K562 (cell line): ENCODE results near the gene DOCK8. TPM values are rescaled to one million over a fixed set of nuclear protein-coding genes. Genes with fewer than 3 reads are reported as not detected.

Source experiments
- ATAC-seq: fragments of 200-7000 bp; cut with Tn5 transposase; 3 replicates; pipeline ENCODE4 v1.9.1; 2020; ENCODE audit warnings: moderate library complexity
- BruUV-seq: library from RNA; stranded (reverse); fragments of 400-500 nt; replicated peaks from 2 replicates; lab custom pipeline; 2021; lab: Mats Ljungman, UMichigan
- CTCF ChIA-PET: fragments of 300-600 bp; formaldehyde crosslinking; extraction: SDS; loops from one replicate; lab custom pipeline; 2021; ENCODE audit warnings: low intra/inter-chr PET ratio; lab: Yijun Ruan, JAX
- POLR2A ChIA-PET: fragments of 300-600, 350-650 bp; sonication (Branson Sonifier 250); formaldehyde crosslinking; extraction: SDS; loops from one replicate; lab custom pipeline; 2021; ENCODE audit warnings: antibody characterized with exemption, inconsistent platforms; lab: Yijun Ruan, JAX
- DNase-seq, 4 experiments: peaks; one replicate each; pipeline versions ENCODE4 v3.0.0 to v3.0.0-alpha.2; 2011 to 2018; ENCODE audit warnings: low spot score in 3 of 4, mixed read lengths in 3 of 4; ENCODE audit errors: extremely low read depth in 1 of 4
- FAIRE-seq: peaks from 2 replicates; lab custom pipeline; 2011; peaks lifted over from hg19 to GRCh38; lab: Jason Lieb, UNC
- H2AFZ ChIP-seq: 2 replicates; pipeline ENCODE4 v1.6.0; 2011; ENCODE audit warnings: low read depth, low read length, control low read depth, inconsistent platforms
- H3K27ac ChIP-seq: fragments of 200-600 bp; 3 replicates; pipeline ENCODE4 v1.8.0; 2011; ENCODE audit warnings: low read depth, mild to moderate bottlenecking, control low read depth, inconsistent platforms, low read length, moderate library complexity, mixed read lengths; ENCODE audit errors: extremely low read depth
- H3K27me3 ChIP-seq, 2 experiments: fragments of 300-600 bp in 1 of 2; 2 replicates in 1 of 2; 3 replicates in 1 of 2; pipeline versions ENCODE4 v1.6.0 to v1.8.0; 2011; ENCODE audit warnings: inconsistent platforms in 2 of 2, low read length in 2 of 2, mild to moderate bottlenecking in 1 of 2, mixed read lengths in 1 of 2, moderate library complexity in 1 of 2; ENCODE audit not compliant: control insufficient read depth in 2 of 2, insufficient read depth in 2 of 2
- H3K36me3 ChIP-seq: fragments of 300-600 bp; 3 replicates; pipeline ENCODE4 v1.8.0; 2011; ENCODE audit warnings: mild to moderate bottlenecking, low read length, inconsistent platforms; ENCODE audit not compliant: control insufficient read depth, insufficient read depth
- H3K4me1 ChIP-seq, 2 experiments: fragments of 200-600 bp in 1 of 2; replicated peaks in 1 of 2; 2 replicates in 1 of 2; 3 replicates in 1 of 2; pipeline versions ENCODE4 v1.5.1 to v1.8.0; 2011; ENCODE audit warnings: inconsistent platforms in 2 of 2, low read length in 2 of 2, mild to moderate bottlenecking in 1 of 2, mixed read lengths in 1 of 2, moderate library complexity in 1 of 2; ENCODE audit not compliant: control insufficient read depth in 2 of 2, insufficient read depth in 2 of 2
- H3K4me2 ChIP-seq: 2 replicates; pipeline ENCODE4 v1.6.1; 2011; ENCODE audit warnings: low read length, control low read depth, inconsistent platforms, mixed read lengths; ENCODE audit not compliant: insufficient read depth
- H3K4me3 ChIP-seq: fragments of 200-600 bp; sonication (generic), shearing (Covaris generic); 2 replicates; pipeline ENCODE4 v1.5.1; 2016; ENCODE audit warnings: control low read depth, inconsistent platforms
- H3K79me2 ChIP-seq: fragments of 200-600 bp; 3 replicates; pipeline ENCODE4 v1.8.0; 2011; ENCODE audit warnings: low read length, inconsistent platforms; ENCODE audit not compliant: control insufficient read depth, insufficient read depth
- H3K9ac ChIP-seq, 2 experiments: 2 replicates each; pipeline versions ENCODE4 v1.6.0 to v1.6.1; 2011; ENCODE audit warnings: low read depth in 2 of 2, low read length in 2 of 2, control low read depth in 1 of 2, inconsistent platforms in 1 of 2, mild to moderate bottlenecking in 1 of 2, mixed read lengths in 1 of 2; ENCODE audit not compliant: insufficient read depth in 1 of 2
- H3K9me1 ChIP-seq: one replicate; pipeline ENCODE4 v1.6.0; 2011; ENCODE audit warnings: inconsistent platforms, mild to moderate bottlenecking, low read length, moderate library complexity; ENCODE audit not compliant: control insufficient read depth, insufficient read depth
- H3K9me3 ChIP-seq: replicated peaks from 2 replicates; pipeline ENCODE4 v1.5.1; 2011; ENCODE audit warnings: low read depth, low read length, inconsistent platforms; ENCODE audit not compliant: control insufficient read depth, insufficient read depth
- H4K20me1 ChIP-seq: replicated peaks from 2 replicates; pipeline ENCODE4 v1.6.1; 2011; ENCODE audit warnings: low read length, inconsistent platforms, mixed read lengths; ENCODE audit not compliant: control insufficient read depth, insufficient read depth
- CTCFL ChIP-seq: IDR thresholded peaks from 2 replicates; pipeline ENCODE4 v1.6.1; 2011; ENCODE audit warnings: borderline replicate concordance, low read depth, mild to moderate bottlenecking, moderate library complexity, low read length; ENCODE audit not compliant: insufficient read depth, poor library complexity, severe bottlenecking
- ELF1 ChIP-seq: fragments of 200-800 bp; sonication (Bioruptor generic); IDR thresholded peaks from 2 replicates; pipeline ENCODE4 v1.6.1; 2016; ENCODE audit warnings: missing genetic modification characterization, missing compliant biosample characterization
- ERF ChIP-seq: fragments of 450-650 bp; formaldehyde crosslinking; IDR thresholded peaks from 2 replicates; pipeline ENCODE4 v1.4.0; 2020; ENCODE audit warnings: mild to moderate bottlenecking, mixed read lengths
- GTF2E2 ChIP-seq: fragments of 200-800 bp; sonication (Bioruptor generic); IDR thresholded peaks from 2 replicates; pipeline ENCODE4 v1.6.1; 2016; ENCODE audit warnings: missing genetic modification characterization, missing compliant biosample characterization
- SREBF2 ChIP-seq: sonication (generic); formaldehyde crosslinking; IDR thresholded peaks from 2 replicates; pipeline ENCODE4 v1.4.0; 2020; ENCODE audit warnings: mild to moderate bottlenecking, missing genetic modification reagents
- ZFX ChIP-seq: sonication (generic); formaldehyde crosslinking; IDR thresholded peaks from 2 replicates; pipeline ENCODE4 v1.8.0; 2022; ENCODE audit warnings: mild to moderate bottlenecking, missing genetic modification reagents, moderate library complexity
- ZKSCAN3 ChIP-seq: fragments of 250-450 bp; sonication (Bioruptor Pico); IDR thresholded peaks from 2 replicates; pipeline ENCODE4 v1.4.0; 2020
- ZKSCAN8 ChIP-seq: fragments of 200-800 bp; sonication (Bioruptor generic); IDR thresholded peaks from 2 replicates; pipeline ENCODE4 v1.6.1; 2016; ENCODE audit warnings: missing genetic modification characterization, missing compliant biosample characterization
- ZNF280B ChIP-seq: fragments of 250-450 bp; sonication (Bioruptor Pico); IDR thresholded peaks from 2 replicates; pipeline ENCODE4 v1.5.1; 2021; ENCODE audit warnings: mild to moderate bottlenecking
- ZNF592 ChIP-seq: fragments of 450-650 bp; IDR thresholded peaks from 2 replicates; pipeline ENCODE4 v1.6.1; 2017; ENCODE audit warnings: antibody characterized with exemption, mild to moderate bottlenecking
- WGBS: fragments of 100-300 bp; shearing (Covaris generic); methylation state at CpG from one replicate; pipeline ENCODE4 v1.1.6; 2016; ENCODE audit warnings: low coverage, mixed read lengths; ENCODE audit not compliant: insufficient coverage; ENCODE audit errors: missing lambda C conversion rate; 5-methylcytosine and 5-hydroxymethylcytosine counted together
- in situ Hi-C: fragments of 300-500 bp; cut with MboI; formaldehyde crosslinking; loops from 4 replicates; pipeline ENCODE4 v1.15.0; 2018; ENCODE audit warnings: inconsistent platforms, mixed read lengths
- intact Hi-C: fragments of 100-400 bp; cut with micrococcal nuclease; formaldehyde crosslinking; loops from 2 replicates; pipeline ENCODE4 v1.14.2; 2022
- polyA plus RNA-seq, 8 experiments: library from polyadenylated mRNA; depleted of rRNA in 4 of 8; stranded (reverse) in 5 of 8; unstranded in 3 of 8; fragments of >200 nt; fragmentation: Nextera tagmentation in 2 of 8; fragmentation: Illumina TruSeq in 1 of 8; extraction: Ambion mirVana in 2 of 8; extraction: Trizol in 1 of 8; gene quantifications; 2 replicates each; pipeline versions ENCODE4 v1.2.1 to v1.2.3, GENCODE V29; 2011 to 2014; ENCODE audit warnings: inconsistent platforms in 1 of 8, missing spikeins in 1 of 8
- total RNA-seq, 7 experiments: library from RNA; depleted of rRNA in 6 of 7; stranded (reverse); fragments of >200 nt in 6 of 7; fragmentation: Illumina TruSeq in 2 of 7; extraction: Trizol in 2 of 7; gene quantifications; 2 replicates each; pipeline versions ENCODE4 v1.2.1 to v1.2.3, GENCODE V29; 2011 to 2021; ENCODE audit warnings: low replicate concordance in 1 of 7

DOCK8 gene
- total and polyA plus RNA-seq, 9 of the 15 experiments (the other 6 are each of a cell fraction or from before 2014, with no cell fraction given), result 14.4 to 53.8 (median 25.1) TPM

- no peak overlapping the region for H3K27ac ChIP-seq
- H3K27me3 ChIP-seq, result no peaks in the 10 kb centered on the region
- no peaks in the 10 kb centered on the region for H3K79me2 ChIP-seq
- no peak overlapping the region for H3K4me3 ChIP-seq
- H3K4me1 ChIP-seq, result no peaks in the 10 kb centered on the region
- no peak overlapping the region for H3K9ac ChIP-seq
- ChIA-PET CTCF (no interaction called here), POLR2A (no interaction called here)
- H2AFZ ChIP-seq, result no peak overlapping the region
- H3K4me2 ChIP-seq, result no peak overlapping the region
- intact Hi-C loops (no loop called here), in situ Hi-C loops (no loop called here)
- H4K20me1 ChIP-seq, result no peaks in the 10 kb centered on the region
- DNase-seq (no peak), ATAC-seq (no peak), FAIRE-seq (no peak)
- no peaks in the 10 kb centered on the region for H3K9me3 ChIP-seq
- no TSS peak for BruUV-seq
- WGBS, result 89% methylated on average over 1 of the region's 1 CpG
- H3K36me3 ChIP-seq, result peaks cover 71% of the 10 kb centered on the region; the same call in 2 of the 3 replicates
- no peaks in the 10 kb centered on the region for H3K9me1 ChIP-seq
- TF ChIP-seq GTF2E2 (tag) (no peak), ZFX (CRISPR knock-in tag) (no peak), ZNF280B (CRISPR knock-in tag) (no peak), ZKSCAN3 (CRISPR knock-in tag) (no peak), ERF (CRISPR knock-in tag) (no peak), SREBF2 (CRISPR knock-in tag) (no peak), ZKSCAN8 (CRISPR knock-in tag) (no peak), CTCFL (no peak), ELF1 (tag) (no peak), ZNF592 (no peak)
Observed at GRCh38 chr9:437066-437465, 222.4 kb downstream of the DOCK8 start.
